HG02763 (cell line): ENCODE results near the gene GRAMD1A.
"Not testable (repeated sequence)": the region's sequence is repeated elsewhere in the genome, so short reads cannot be mapped to it uniquely, and the experiment has no call there.

Source experiments
- ATAC-seq: cut with Tn5 transposase; IDR thresholded peaks from one replicate; pipeline ENCODE4 v1.9.1; 2021; ENCODE audit warnings: mild to moderate bottlenecking, moderate library complexity; ENCODE audit not compliant: unreplicated experiment

Gene GRAMD1A

DNA sequence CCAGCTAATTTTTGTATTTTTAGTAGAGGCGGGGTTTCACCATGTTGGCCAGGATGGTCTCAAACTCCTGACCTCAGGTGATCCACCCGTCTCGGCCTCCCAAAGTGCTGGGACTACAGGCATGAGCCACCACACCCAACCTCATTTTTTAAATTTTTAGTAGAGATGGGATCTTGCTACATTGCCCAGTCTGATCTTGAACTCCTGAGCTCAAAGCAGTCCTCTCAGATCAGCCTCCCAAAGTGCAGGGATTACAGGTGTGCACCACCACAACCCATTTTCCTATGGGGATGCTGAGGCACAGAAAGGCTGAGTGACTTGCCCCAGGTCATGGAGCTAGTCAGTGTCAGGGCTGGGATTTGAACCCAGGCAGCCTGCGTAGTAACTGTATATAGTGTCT is 51.1 kb downstream of the GRAMD1A start:
- ATAC-seq, result not testable (repeated sequence)

DNA sequence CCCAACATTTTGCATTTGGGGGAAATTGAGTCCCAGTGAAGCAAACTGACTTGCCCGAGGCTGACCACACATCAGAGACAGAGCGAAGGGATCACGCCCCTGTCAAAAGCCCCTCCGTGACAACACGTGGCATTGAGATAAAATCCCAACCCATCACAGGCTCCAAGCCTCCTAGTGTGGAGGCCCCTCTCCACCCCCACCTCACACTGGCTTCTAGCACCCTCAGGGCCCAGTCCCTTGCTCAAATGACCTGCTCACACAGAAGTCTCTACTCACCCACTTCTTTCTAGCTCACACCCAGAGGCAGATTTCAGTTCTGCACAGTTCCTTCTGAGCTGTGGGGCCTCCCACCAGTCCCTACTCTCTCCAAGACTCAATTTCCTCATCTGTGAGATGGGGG is 51.7 kb downstream of the GRAMD1A start:
- no peak for ATAC-seq

DNA sequence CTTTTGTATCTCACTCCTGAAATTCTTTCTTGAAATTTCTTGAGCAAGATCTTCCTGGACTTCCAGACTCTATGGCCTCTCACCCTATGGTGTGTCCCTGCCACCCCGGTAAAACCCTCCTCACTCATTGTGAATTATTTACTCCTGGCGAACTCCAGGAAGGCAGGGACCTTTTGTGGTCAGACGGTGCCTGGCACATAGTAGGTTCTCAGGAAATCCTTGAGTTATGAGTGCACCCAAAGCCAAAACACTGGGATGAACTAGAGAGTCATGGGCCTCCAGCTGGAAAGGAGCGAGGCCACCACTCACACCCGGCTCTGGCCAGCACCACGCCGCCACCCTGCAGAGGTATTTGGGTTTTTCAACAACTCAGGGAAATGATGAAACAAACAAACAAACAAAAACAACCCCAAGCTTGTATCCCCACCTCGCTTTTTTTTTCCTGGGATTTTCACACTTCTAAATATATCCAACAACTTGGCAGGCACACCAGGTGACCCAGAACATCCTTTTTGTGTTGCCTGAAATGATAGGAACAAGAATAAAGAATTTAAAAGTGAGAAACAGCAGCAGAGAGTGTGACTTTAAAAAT is 52.6 kb downstream of the GRAMD1A start:
- no peak for ATAC-seq

DNA sequence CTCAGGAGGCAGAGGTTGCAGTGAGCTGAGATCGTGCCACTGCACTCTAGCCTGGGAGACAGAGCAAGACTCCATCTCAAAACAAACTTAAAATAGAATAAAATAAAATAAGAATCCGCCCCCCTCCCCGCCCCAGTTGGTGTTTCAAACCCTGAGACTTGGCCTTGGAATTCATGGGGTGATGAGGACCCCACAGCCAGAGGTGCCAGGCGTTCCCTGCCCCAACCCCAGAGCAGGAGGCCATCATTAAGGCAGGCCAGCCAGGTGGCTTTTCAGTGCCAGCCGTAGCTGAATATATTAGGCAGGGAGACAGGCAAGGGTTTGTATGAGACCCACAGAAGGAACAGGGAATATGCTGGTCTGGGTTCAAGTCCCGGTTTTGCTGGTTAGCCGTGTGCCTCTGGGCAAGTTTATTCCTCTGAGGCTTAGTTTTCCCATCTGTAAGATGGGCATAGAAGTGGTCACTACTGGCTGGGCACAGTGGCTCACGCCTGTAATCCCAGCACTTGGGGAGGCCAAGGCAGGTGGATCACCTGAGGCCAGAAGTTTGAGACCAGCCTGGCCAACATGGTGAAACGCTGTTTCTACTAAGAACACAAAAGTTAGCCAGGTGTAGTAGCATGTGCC is 53.7 kb downstream of the GRAMD1A start:
- ATAC-seq, result no peak

DNA sequence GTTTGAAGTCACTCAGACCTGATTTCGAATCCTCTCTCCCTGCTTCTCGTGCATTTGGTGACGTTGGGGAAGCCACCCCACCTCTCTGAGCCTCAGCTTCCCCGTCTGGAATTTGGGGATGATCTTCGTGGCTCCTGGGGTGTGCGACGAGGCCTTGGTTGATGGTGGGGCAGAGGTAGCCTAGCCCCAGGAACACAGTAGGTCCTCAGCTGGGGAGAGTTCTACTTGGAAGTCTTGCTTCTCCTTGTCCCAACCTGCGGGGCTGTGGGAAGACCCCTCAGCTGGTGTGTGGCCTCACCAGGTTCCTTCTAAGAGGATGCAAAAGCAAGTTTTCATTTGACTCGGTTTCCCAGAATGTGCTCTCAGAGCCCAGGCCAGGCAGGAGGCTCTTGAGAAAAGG is 54.5 kb downstream of the GRAMD1A start:
- no peak for ATAC-seq

DNA sequence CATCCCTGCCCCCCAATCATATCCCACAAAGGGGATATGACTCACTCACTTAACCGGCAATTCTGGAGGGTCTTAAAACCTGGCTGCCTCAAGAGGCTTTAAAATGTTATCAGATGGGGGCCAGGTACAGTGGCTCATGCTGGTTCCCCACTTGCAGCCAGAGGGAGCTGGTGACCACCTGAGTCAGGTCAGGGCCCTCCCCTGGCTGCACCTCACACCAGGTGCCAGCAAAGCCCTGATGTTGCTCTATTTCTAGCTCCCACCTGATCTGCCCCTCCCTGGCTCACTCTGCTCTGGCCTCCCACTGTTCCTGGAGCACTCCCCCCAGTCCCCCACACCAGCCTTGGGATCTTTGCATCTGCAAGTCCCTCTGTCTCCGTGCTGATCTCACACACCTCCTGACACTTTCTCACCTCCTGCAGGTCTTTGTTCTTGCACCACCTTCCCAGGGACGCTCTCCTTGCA is 55.6 kb downstream of the GRAMD1A start:
- ATAC-seq, result no peak

DNA sequence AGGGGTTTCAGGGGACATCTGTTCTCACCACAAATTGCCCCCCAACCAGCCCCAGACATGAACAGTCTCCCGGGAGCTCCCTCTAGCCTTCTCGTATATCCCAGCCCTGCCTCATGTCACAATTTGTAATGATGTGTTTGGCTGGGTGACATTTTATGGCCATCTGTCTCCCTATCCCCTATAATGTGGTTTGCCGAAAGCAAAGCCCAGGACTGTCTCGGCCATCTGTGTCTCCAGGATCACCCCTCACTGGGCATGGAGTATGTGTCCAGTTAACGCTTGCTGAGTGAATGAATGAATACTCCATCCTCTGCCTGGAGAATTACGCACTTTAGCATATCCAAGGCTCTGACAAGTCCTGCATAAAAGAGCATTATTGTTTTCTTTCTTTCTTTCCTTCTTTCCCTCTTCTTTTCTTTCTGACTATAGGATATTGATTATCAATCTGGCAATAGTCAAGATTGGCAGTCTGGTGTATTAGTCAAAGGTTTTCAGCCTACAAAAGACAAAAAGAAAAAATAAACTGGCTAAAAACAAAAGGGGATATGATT is 56.5 kb downstream of the GRAMD1A start:
- ATAC-seq, result no peak

DNA sequence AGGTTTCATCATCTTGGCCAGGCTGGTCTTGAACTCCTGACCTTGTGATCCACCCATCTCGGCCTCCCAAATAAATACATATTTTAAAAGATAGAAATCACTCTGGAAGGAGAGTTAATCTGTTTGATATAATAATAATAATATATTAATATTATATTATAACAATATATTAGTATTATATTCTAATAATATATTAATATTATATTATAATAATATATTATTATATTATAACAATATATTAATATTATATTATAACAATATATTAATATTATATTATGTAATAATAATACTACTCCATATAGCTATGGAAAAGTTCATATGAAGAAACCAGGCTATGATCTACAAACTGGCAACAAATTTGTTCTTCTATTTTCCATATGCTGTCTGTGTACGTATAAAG is 58.2 kb downstream of the GRAMD1A start:
- no peak for ATAC-seq

DNA sequence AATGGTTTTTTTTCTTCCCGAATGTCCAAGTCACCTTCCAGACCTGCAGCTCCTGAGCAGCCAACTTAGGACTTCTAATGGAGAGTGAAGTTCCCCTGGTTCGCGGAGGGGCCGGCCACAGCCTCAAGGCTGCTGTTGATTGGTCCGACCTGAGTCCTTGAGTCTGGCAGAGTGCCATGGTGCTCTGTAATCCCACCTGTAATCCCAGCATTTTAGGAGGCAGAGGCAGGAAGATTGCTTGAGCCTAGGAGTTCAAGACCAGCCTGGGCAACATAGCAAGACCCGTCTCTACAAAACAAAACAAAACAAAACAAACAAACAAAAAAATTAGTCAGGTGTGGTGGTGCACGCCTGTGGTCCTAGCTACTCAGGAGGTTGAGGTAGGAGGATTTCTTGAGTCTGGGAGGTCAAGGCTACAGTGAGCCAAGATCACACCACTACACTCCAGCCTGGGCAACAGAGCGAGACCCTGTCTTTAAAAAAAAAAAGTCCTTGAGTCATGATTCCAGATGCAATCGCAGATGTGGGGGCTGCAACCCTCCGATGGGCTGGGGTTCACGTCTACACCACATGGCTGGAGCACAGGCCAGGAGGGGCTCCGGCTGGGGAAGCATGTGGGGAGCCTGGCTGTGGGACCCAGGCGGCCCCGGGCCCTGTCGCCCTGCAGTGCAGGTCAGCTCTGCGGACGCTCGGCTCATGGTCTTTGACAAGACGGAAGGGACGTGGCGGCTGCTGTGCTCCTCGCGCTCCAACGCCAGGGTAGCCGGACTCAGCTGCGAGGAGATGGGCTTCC is 59.1 kb downstream of the GRAMD1A start:
- no peak for ATAC-seq

DNA sequence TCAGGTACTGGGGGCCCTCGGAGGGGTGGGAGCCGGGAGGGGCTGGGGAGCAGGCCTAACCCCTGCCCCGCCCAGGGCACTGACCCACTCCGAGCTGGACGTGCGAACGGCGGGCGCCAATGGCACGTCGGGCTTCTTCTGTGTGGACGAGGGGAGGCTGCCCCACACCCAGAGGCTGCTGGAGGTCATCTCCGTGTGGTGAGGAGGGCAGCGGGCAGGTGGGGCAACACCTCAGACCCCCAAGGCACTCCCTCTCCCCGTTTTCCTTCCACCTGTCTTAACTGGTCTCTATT is 59.6 kb downstream of the GRAMD1A start:
- ATAC-seq, result no peak

DNA sequence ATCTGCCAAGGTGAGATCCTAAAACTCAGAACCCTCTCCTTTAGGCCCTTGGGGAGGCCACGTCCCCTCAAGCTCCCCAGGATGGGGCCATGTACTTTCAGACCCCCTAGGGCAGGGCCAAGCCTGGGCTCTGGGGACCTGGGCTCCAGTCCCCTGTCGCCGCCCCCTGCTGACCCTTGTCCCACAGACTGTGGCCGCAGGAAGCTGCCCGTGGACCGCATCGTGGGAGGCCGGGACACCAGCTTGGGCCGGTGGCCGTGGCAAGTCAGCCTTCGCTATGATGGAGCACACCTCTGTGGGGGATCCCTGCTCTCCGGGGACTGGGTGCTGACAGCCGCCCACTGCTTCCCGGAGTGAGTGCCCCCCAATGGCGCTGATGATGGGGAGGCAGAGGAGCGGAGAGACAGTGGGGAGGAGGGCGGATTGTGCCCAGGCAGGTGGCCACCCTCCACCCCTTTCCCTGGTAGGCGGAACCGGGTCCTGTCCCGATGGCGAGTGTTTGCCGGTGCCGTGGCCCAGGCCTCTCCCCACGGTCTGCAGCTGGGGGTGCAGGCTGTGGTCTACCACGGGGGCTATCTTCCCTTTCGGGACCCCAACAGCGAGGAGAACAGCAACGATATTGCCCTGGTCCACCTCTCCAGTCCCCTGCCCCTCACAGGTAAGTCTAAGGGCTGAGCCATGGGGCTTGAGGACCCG is 60.2 kb downstream of the GRAMD1A start:
- no peak for ATAC-seq

DNA sequence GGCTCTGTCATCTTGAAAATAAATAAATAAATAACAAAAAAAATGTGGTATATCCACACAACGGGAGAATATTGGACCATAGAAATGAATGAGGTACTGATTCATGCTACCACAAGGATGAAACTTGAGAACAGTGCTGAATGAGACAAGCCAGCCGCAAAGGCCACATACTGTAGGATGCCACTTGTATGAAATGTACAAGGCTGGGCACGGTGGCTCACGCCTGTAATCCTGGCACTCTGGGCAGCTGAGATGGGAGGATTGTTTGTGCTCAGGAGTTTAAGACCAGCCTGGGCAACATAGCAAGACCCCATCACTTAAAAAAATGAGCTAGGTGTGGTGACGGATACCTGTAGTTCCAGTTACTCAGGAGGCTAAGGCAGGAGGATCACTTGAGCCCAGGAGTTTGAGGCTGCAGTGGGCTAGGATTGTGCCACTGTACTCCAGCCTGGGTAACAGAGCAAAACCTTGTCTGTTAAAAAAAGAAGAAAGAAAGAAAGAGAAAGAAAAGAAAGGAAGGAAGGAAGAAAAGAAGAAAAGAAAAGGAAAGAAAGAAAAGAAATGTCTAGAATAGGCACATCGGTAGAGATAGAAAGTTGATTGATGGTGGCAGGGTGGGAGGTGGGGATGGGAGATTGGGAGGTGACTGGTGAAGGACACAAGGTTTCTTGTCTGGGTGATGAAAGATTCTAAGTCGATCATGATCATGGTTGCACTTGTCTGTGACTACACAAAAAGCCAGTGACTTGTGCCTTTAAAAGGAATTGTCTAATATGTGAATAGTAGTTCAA is 61.7 kb downstream of the GRAMD1A start:
- ATAC-seq, result no peak

DNA sequence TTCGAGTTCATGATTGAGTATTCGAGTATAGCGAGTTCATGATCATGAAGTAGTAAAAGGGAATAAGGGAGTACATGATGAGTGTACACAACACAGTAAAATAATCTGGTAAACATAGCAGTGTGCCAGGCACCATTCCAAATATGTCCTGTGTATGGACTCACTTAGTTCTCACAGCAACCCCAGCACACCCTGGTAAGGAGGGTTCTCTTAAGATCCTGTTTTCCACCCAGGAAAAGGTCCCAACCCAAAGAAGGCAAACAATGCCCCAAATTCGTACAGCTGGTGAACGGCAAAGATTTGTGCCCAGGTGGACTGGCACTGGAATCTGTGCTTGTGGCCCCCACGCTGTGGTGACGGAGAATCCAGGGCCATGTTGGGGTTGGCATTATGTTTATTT is 62.8 kb downstream of the GRAMD1A start:
- ATAC-seq, result no peak

DNA sequence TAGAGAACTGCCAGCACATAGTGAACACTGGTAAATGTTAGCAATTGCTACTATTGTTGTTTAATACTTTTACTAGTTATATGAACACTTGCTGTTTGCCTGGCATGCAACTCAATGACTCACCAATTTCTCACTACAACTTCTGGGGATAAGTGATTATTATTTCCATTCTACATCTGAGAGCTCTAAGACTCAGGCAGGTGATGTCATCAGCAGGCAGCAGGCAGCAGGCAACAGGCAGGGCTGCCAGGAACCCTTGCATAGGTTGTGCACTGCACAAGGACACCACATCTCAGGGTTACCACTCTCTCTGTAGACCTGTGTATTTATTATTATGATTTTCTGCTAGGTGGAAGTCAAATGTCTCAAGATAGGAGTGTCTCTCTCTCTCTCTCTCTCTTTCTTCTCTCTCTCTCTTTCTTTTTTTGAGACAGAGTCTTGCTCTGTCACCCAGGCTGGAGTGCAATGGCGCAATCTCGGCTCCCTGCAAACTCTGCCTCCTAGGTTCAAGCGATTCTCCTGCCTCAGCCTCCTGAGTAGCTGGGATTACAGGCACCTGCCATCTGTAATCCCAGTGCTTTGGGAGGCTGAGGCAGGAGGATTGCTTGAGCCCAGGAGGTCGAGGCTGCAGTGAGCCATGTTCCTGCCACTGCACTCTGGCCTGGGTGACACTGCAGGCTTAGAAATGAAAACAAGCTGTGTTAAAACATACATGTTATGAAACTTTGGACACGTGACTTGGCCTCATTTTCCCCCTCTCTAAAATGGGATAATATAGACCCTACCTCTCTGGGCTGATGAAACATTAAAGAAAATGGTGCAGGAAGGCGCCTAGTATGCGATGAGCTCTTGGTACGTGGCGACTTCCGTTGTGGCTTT is 64.1 kb downstream of the GRAMD1A start:
- no peak for ATAC-seq

DNA sequence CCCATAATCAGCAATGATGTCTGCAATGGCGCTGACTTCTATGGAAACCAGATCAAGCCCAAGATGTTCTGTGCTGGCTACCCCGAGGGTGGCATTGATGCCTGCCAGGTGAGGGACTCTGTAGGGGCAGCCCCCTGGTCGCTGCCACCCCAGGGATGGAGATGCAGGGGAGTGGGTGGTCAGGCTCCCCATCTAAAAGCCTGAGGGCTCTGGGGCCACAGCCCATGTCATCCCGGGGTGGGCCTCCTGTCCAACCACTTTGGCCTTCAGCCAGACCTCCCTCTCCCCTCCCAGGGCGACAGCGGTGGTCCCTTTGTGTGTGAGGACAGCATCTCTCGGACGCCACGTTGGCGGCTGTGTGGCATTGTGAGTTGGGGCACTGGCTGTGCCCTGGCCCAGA is 65.5 kb downstream of the GRAMD1A start:
- no peak for ATAC-seq

DNA sequence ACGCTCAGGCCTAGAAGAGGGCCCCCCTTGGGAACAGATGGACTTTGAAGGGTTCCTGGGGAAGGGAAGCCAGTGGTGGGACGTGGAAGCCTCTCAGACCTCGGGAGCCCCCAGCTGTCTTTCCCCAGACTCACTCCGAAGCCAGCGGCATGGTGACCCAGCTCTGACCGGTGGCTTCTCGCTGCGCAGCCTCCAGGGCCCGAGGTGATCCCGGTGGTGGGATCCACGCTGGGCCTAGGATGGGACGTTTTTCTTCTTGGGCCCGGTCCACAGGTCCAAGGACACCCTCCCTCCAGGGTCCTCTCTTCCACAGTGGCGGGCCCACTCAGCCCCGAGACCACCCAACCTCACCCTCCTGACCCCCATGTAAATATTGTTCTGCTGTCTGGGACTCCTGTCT is 66.0 kb downstream of the GRAMD1A start:
- no peak for ATAC-seq

DNA sequence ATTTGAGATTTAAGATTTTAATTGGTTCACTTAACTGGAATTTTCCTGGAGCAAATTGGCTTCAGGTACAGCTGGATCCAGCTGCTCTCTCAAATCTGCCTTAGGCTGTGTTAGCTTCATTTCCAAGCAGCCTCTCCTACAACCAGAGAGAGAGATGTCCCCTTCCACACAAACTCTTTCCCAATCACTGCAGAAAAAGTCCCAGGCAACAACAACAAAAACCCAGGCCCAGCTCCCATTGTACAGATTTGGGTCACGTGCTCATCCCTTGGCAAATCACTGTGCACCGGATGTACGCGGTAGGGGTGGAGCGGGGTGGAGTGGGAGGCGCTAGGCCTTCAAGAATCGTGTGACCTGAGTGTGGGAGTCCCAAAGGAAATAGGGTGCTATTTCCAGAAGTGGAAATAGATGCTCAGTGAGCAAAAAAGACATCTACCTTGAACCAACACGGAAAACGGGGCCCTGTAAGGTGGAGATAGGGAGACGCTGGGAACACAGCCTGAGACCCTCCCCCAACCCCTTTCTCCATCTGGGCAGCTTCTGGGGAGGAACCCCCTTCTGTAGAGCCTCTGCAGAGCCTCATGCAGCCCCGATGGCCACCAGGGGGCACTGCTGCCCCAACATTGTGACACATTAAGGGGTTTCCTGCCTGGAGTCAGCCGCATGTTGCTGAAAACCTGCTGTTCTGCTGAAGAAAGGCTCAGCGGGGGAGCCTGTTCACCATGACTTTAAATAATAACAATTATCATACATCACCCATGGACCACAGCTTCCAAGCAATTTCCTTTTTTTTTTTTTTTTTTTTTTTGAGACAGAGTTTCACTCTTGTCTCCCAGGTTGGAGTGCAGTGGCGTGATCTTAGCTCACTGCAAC is 66.8 kb downstream of the GRAMD1A start:
- ATAC-seq, result peak; percentile 56

DNA sequence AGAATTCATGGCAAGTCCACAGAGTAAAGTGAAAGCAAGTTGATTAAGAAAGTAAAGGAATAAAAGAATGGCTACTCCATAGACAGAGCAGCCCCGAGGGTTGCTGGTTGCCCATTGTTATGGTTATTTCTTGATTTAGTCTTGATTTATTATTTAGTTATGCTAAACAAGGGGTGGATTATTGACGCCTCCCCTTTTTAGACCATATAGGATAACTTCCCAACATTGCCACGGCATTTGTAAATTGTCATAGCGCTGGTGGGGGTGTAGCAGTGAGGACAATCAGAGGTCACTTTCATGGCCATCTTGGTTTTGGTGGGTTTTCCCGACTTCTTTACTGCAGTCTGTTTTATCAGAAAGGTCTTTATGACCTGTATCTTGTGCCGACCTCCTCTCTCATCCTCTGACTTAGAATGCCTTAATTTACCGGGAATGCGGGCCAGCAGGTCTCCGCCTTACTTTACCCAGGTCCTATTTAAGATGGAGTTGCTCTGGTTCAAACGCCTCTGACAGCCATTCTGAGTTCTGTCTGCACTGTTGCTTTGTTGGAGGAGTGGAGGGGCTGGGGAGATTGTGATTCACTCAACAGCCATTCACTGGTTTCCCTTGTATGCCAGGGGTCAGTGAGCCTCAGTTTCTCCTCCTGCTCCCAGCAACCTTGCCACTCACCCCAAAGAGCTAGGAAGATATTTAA is 69.0 kb downstream of the GRAMD1A start:
- ATAC-seq, result no peak
